ENCODE data around the gene ATP6V1B1.

DNA sequence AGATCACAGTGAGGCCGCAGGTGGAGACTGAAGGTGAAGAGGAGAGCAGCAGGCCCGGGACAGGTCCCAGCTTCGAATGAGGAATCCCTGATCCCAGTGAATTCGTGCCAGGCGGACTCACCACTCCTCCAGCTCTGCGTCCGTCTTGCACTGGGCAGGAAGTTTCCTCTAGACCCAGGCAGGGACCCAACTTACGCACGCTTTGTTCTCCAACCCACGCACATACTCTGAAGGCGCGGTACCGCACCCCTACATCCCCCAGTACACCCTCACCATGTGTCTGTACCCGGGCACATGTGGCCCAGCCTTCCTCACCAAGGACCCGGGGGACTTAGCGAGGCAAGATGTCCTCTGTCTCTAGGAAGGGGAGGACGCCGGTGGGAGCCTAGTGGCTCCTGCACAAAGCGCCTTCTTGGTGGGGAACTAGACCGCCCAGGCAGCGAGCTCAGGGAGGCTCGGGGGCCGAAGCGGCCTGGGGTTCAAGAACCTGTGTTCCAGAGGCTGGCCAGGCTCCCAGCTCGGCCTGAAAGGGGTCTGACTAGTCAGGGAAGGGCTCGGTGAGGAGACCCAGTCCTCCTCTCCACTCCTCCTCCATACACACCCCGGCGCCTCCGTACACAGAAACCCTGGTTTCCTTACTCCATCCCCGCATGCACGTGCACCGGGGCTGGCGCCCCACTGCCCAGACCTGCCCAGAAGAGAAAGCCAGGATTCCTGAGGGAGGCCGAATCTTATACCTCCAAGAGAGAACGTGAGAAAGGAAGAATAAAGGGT is 38.3 kb upstream of the ATP6V1B1 start:
- TF ChIP-seq, protein P1, sequence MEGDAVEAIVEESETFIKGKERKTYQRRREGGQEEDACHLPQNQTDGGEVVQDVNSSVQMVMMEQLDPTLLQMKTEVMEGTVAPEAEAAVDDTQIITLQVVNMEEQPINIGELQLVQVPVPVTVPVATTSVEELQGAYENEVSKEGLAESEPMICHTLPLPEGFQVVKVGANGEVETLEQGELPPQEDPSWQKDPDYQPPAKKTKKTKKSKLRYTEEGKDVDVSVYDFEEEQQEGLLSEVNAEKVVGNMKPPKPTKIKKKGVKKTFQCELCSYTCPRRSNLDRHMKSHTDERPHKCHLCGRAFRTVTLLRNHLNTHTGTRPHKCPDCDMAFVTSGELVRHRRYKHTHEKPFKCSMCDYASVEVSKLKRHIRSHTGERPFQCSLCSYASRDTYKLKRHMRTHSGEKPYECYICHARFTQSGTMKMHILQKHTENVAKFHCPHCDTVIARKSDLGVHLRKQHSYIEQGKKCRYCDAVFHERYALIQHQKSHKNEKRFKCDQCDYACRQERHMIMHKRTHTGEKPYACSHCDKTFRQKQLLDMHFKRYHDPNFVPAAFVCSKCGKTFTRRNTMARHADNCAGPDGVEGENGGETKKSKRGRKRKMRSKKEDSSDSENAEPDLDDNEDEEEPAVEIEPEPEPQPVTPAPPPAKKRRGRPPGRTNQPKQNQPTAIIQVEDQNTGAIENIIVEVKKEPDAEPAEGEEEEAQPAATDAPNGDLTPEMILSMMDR (IDR thresholded peaks at IDR 0.05) = no peak
- no peak for TF ChIP-seq POLR2A (IDR thresholded peaks at IDR 0.05)
- TF ChIP-seq EP300 (IDR thresholded peaks at IDR 0.05) = no peak

All from suprapubic skin (tissue), 3 donors.